ENCODE measurements around the gene CYBA. TPM values are rescaled to one million over a fixed set of nuclear protein-coding genes. Genes with fewer than 3 reads are reported as not detected.

Gene CYBA
- total RNA-seq, 4 donors from 2014 or later = 174 to 329 (median 245) TPM

- no peak for TF ChIP-seq CTCF (IDR thresholded peaks at IDR 0.05)
- DNase-seq (ENCODE audit: low spot score) (no peak), ATAC-seq (ENCODE audit: low FRiP score) (no peak)
Measured at GRCh38 chr16:88628512-88628974, 22.3 kb downstream of the CYBA start.

DNA sequence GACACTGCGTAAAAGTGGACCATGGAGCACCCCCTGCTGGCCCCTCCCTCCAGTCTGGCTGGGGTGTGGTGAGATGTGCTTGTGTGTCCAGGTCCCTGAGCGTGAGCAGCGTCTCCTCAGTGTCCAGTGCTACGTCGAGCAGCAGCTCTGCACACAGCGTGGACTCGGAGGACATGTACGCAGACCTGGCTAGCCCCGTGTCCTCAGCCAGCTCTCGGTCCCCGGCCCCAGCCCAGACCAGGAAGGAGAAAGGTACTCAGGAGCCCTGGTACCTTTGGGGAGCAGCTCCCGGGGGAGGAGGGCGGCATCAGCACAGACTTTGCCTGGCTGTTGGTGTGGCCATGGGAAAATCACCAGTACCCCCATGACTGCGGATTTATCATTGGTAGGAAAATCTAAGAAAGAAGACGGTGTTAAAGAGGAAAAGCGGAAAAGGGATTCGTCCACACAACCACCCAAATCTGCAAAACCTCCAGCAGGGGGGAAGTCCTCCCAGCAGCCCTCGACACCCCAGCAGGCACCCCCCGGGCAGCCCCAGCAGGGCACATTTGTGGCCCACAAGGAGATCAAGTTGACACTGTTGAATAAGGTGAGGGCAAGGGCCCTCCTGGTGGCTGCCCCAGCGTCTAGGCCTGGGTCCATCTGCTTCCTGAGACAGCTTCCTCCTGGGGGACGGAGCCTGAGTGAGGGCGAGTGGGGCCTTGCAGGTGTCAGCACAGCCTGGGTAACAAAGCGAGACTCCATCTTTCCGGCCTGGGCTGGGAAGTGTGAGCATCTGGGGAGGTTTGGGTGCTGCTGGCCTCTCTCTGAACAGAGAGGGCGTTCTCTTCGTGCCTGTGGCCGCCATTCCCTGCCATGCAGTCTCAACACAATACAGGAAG, 23.1 kb downstream of the CYBA start:
- TF ChIP-seq CTCF (IDR thresholded peaks at IDR 0.05) = no peak
- DNase-seq (ENCODE audit: low spot score) (no peak), ATAC-seq (ENCODE audit: low FRiP score) (no peak)

- TF ChIP-seq CTCF (IDR thresholded peaks at IDR 0.05) = no peak
- DNase-seq (ENCODE audit: low spot score) (no peak), ATAC-seq (ENCODE audit: low FRiP score) (no peak)
Measured at GRCh38 chr16:88626646-88627045, 24.2 kb downstream of the CYBA start.

GRCh38 chr16:88624977-88625576, 25.8 kb downstream of the CYBA start:
- TF ChIP-seq CTCF (IDR thresholded peaks at IDR 0.05) = no peak
- ATAC-seq (ENCODE audit: low FRiP score) (no peak), DNase-seq (ENCODE audit: low spot score) (no peak)

GRCh38 chr16:88624481-88624880, 26.4 kb downstream of the CYBA start:
- ATAC-seq (ENCODE audit: low FRiP score) = no peak
- no peak for TF ChIP-seq CTCF (IDR thresholded peaks at IDR 0.05)
- no peak for DNase-seq (ENCODE audit: low spot score)

DNA sequence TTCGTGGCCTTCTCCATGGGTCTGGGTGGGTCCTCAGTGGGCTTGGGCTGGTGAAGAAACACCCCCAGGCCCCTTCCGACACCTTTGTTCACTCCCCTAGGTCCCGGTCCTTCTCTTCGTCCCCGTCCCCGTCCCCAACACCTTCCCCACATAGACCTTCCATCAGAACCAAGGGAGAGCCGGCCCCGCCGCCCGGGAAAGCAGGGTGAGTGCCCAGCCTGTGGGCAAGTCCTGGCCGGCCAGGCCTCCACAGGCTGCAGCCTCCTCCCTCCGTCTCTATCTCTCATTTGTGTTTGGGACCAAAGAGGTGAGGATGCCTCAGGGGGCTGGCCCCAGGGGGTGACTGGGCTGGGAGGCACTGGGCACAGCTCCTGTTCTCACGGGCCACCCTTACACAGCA, 27.0 kb downstream of the CYBA start:
- DNase-seq (ENCODE audit: low spot score) = no peak
- no peak for TF ChIP-seq CTCF (IDR thresholded peaks at IDR 0.05)
- ATAC-seq (ENCODE audit: low FRiP score) = no peak

Data from omental fat pad (tissue), 4 donors.